Transverse colon (tissue), 4 donors: Measurements from ENCODE around the gene GGT1.

Experiments used
- CTCF ChIP-seq, 5 experiments: fragments of 200-600 bp in 3 of 5; fragments of 450-650 bp in 2 of 5; sonication (generic) in 3 of 5; IDR thresholded peaks; 1 replicate in 2 of 5; 2 replicates in 3 of 5; pipeline ENCODE4 v1.5.1; 2016 to 2017; ENCODE audit warnings: antibody characterized with exemption in 5 of 5, inconsistent platforms in 3 of 5, mild to moderate bottlenecking in 2 of 5, moderate library complexity in 1 of 5
- EP300 ChIP-seq: sonication (generic); formaldehyde crosslinking; IDR thresholded peaks from one replicate; pipeline ENCODE4 v1.6.1; 2017; ENCODE audit warnings: antibody characterized with exemption, low read depth
- POLR2A ChIP-seq: fragments of 450-650 bp; IDR thresholded peaks from one replicate; pipeline ENCODE4 v1.6.1; 2016; ENCODE audit warnings: antibody characterized with exemption, mild to moderate bottlenecking, moderate library complexity
- POLR2AphosphoS5 ChIP-seq, 3 donors: sonication (generic); formaldehyde crosslinking; IDR thresholded peaks; one replicate each; pipeline ENCODE4 v1.6.1; 2016; ENCODE audit warnings: antibody characterized with exemption in 3 of 3

- TF ChIP-seq CTCF (IDR thresholded peaks at IDR 0.05) (no peak), EP300 (no peak), POLR2A (no peak), POLR2AphosphoS5 (IDR thresholded peaks at IDR 0.05) (no peak)
These were observed 15.0 kb upstream of the GGT1 start for GRCh38 chr22:24587948-24588347.
